Endothelial cell of umbilical vein (primary cell): Measurements from ENCODE around the gene PXT1. TPM values are rescaled to one million over a fixed set of nuclear protein-coding genes. Genes with fewer than 3 reads are reported as not detected.
A peak's percentile ranks its signal among the peaks of the same experiment; 100 is the strongest.

Experiments
- BruUV-seq: library from RNA; stranded (reverse); fragments of 400-500 nt; replicated peaks from 2 replicates; lab custom pipeline; 2021; lab: Mats Ljungman, UMichigan
- CTCF ChIA-PET: fragments of 300-600, 350-600 bp; sonication (Branson Sonifier 250); formaldehyde crosslinking; loops from one replicate; lab custom pipeline; 2021; ENCODE audit warnings: antibody characterized with exemption, inconsistent platforms; lab: Charles Lee
- POLR2A ChIA-PET: fragments of 300-600, 350-600 bp; sonication (Branson Sonifier 250); formaldehyde crosslinking; loops from one replicate; lab custom pipeline; 2021; ENCODE audit warnings: antibody characterized with exemption, inconsistent platforms; lab: Charles Lee
- DNase-seq: peaks from one replicate; pipeline ENCODE4 v3.0.0-alpha.2; 2011; ENCODE audit warnings: low read depth, low spot score
- FAIRE-seq: peaks from 2 replicates; lab custom pipeline; 2011; peaks lifted over from hg19 to GRCh38; lab: Jason Lieb, UNC
- H2AFZ ChIP-seq: 2 replicates; pipeline ENCODE4 v1.6.0; 2012; ENCODE audit warnings: low read depth, low read length, control low read depth, inconsistent platforms
- H3K27ac ChIP-seq: 2 replicates; pipeline ENCODE4 v1.5.1; 2011; ENCODE audit warnings: low read depth, mild to moderate bottlenecking, control low read depth, low read length, moderate library complexity; ENCODE audit not compliant: insufficient read depth
- H3K27me3 ChIP-seq, 2 experiments: 2 replicates each; pipeline versions ENCODE4 v1.6.0 to v1.6.1; 2011; ENCODE audit warnings: low read length in 2 of 2, mixed read lengths in 1 of 2; ENCODE audit not compliant: control insufficient read depth in 2 of 2, insufficient read depth in 2 of 2
- H3K36me3 ChIP-seq, 2 experiments: 2 replicates in 1 of 2; 3 replicates in 1 of 2; pipeline ENCODE4 v1.5.1; 2011; ENCODE audit warnings: low read length in 2 of 2, mild to moderate bottlenecking in 1 of 2, moderate library complexity in 1 of 2; ENCODE audit not compliant: control insufficient read depth in 2 of 2, insufficient read depth in 2 of 2; ENCODE audit errors: extremely low read depth in 1 of 2
- H3K4me1 ChIP-seq: 3 replicates; pipeline ENCODE4 v1.5.1; 2011; ENCODE audit warnings: mild to moderate bottlenecking, low read length; ENCODE audit not compliant: control insufficient read depth, insufficient read depth; ENCODE audit errors: extremely low read depth
- H3K4me2 ChIP-seq: 2 replicates; pipeline ENCODE4 v1.6.1; 2011; ENCODE audit warnings: low read length, control low read depth, mixed read lengths; ENCODE audit not compliant: insufficient read depth
- H3K4me3 ChIP-seq, 3 experiments: fragments of 200-600 bp in 1 of 3; sonication (generic), shearing (Covaris generic) in 1 of 3; replicated peaks in 1 of 3; 2 replicates each; pipeline ENCODE4 v1.5.1; 2011 to 2016; ENCODE audit warnings: control low read depth in 3 of 3, low read length in 3 of 3, mild to moderate bottlenecking in 2 of 3, inconsistent platforms in 1 of 3, low read depth in 1 of 3, moderate library complexity in 1 of 3; ENCODE audit not compliant: insufficient read depth in 1 of 3
- H3K79me2 ChIP-seq: 2 replicates; pipeline ENCODE4 v1.6.0; 2012; ENCODE audit warnings: low read length, inconsistent platforms; ENCODE audit not compliant: control insufficient read depth, insufficient read depth
- H3K9ac ChIP-seq: replicated peaks from 2 replicates; pipeline ENCODE3; 2011; ENCODE audit warnings: low read length, control low read depth; ENCODE audit not compliant: insufficient read depth; ENCODE audit errors: extremely low read depth
- H3K9me1 ChIP-seq: replicated peaks from 3 replicates; pipeline ENCODE4 v1.6.0; 2011; ENCODE audit warnings: mild to moderate bottlenecking, low read length; ENCODE audit not compliant: control insufficient read depth, insufficient read depth; ENCODE audit errors: extremely low read depth
- H3K9me3 ChIP-seq: replicated peaks from 2 replicates; pipeline ENCODE4 v1.5.1; 2012; ENCODE audit warnings: low read length, inconsistent platforms; ENCODE audit not compliant: control insufficient read depth, insufficient read depth
- H4K20me1 ChIP-seq: replicated peaks from 2 replicates; pipeline ENCODE3; 2011; ENCODE audit warnings: mild to moderate bottlenecking, low read length; ENCODE audit not compliant: control insufficient read depth, insufficient read depth; ENCODE audit errors: extremely low read depth
- CTCF ChIP-seq, 2 donors: IDR thresholded peaks; 1 replicate in 1 of 2; 2 replicates in 1 of 2; pipeline ENCODE4 v1.5.1; 2011; ENCODE audit warnings: low read length in 2 of 2, mild to moderate bottlenecking in 2 of 2, moderate library complexity in 2 of 2, control low read depth in 1 of 2, inconsistent platforms in 1 of 2, low read depth in 1 of 2; ENCODE audit not compliant: insufficient read depth in 1 of 2; ENCODE audit errors: extremely low read depth in 1 of 2
- EZH2 ChIP-seq: IDR thresholded peaks from 2 replicates; pipeline ENCODE4 v1.6.1; 2012; ENCODE audit warnings: borderline replicate concordance, low read depth, mild to moderate bottlenecking, moderate library complexity, low read length, inconsistent platforms; ENCODE audit not compliant: severe bottlenecking
- FOS ChIP-seq: IDR thresholded peaks from 2 replicates; pipeline ENCODE4 v1.6.1; 2011; ENCODE audit warnings: mild to moderate bottlenecking, low read length, moderate library complexity, borderline replicate concordance; ENCODE audit not compliant: insufficient read depth
- GATA2 ChIP-seq: IDR thresholded peaks from 2 replicates; pipeline ENCODE4 v1.7.0; 2011; ENCODE audit warnings: low read depth, mild to moderate bottlenecking, moderate library complexity, mixed read lengths, low read length; ENCODE audit not compliant: insufficient read length, insufficient read depth
- JUN ChIP-seq: IDR thresholded peaks from 2 replicates; pipeline ENCODE4 v1.6.1; 2011; ENCODE audit warnings: borderline replicate concordance, low read depth; ENCODE audit not compliant: insufficient read length, insufficient read depth
- MAX ChIP-seq: IDR thresholded peaks from 2 replicates; pipeline ENCODE4 v1.6.1; 2011; ENCODE audit not compliant: insufficient read depth, insufficient read length
- MYC ChIP-seq: IDR thresholded peaks from one replicate; pipeline ENCODE4 v1.6.1; 2011; ENCODE audit warnings: mild to moderate bottlenecking, low read depth, low read length
- POLR2A ChIP-seq: IDR thresholded peaks from 2 replicates; pipeline ENCODE4 v1.6.1; 2012; ENCODE audit warnings: low read depth, mild to moderate bottlenecking, control low read depth, low read length
- POLR2AphosphoS5 ChIP-seq: IDR thresholded peaks from 2 replicates; pipeline ENCODE4 v1.6.1; 2012; ENCODE audit warnings: low read depth, mild to moderate bottlenecking, control low read depth, low read length, moderate library complexity; ENCODE audit not compliant: insufficient read depth
- dilution Hi-C: fragments of 300-500 bp; cut with MboI; formaldehyde crosslinking; loops from one replicate; pipeline ENCODE4 v1.15.0; 2019; ENCODE audit warnings: low sequenced_read_pairs; ENCODE audit not compliant: extremely low pct_ligation_motif_present
- intact Hi-C: fragments of 100-400 bp; cut with micrococcal nuclease; formaldehyde crosslinking; loops from one replicate; pipeline ENCODE4 v1.10.0; 2022
- polyA plus RNA-seq, 4 experiments: library from polyadenylated mRNA; depleted of rRNA in 3 of 4; stranded (reverse) in 3 of 4; unstranded in 1 of 4; fragments of >200 nt; gene quantifications; 2 replicates each; pipeline versions ENCODE4 v1.2.1 to v1.2.3, GENCODE V29; 2011 to 2012; ENCODE audit warnings: missing spikeins in 1 of 4
- total RNA-seq: library from RNA; stranded (reverse); gene quantifications from 2 replicates; pipeline ENCODE4 v1.2.3, GENCODE V29; 2021

Gene PXT1
- total and polyA plus RNA-seq, 2 donors (not counting 3 experiments of a cell fraction or from before 2014, with no cell fraction given) = not detected

GRCh38 chr6:36349240-36349639 is 93.4 kb downstream of the PXT1 start:
- H3K27ac ChIP-seq = peak overlapping the region; percentile 98
- H2AFZ ChIP-seq = no peak overlapping the region
- CTCF ChIA-PET = interaction anchor here (1.5 to 13.2 kb wide), 5 partner anchors 8 to 47 kb away, joined by 4 to 373 read pairs (median 22); no protein-coding TSS in a partner anchor
- BruUV-seq = no TSS peak
- peaks cover 31% of the 10 kb centered on the region for H3K4me1 ChIP-seq
- H3K9me3 ChIP-seq = no peaks in the 10 kb centered on the region
- peak overlapping the region; percentile 42 for H3K9ac ChIP-seq
- H3K4me2 ChIP-seq = no peak overlapping the region
- H3K36me3 ChIP-seq = no peaks in the 10 kb centered on the region
- POLR2A ChIA-PET = no interaction called here
- dilution Hi-C loops (no loop called here), intact Hi-C loops (no loop called here)
- DNase-seq (no peak), FAIRE-seq (no peak)
- no peak overlapping the region for H3K4me3 ChIP-seq
- H3K27me3 ChIP-seq = peaks cover 0 to 20% of the 10 kb centered on the region in 2 experiments
- H4K20me1 ChIP-seq = no peaks in the 10 kb centered on the region
- H3K9me1 ChIP-seq = no peaks in the 10 kb centered on the region
- no peaks in the 10 kb centered on the region for H3K79me2 ChIP-seq
- TF ChIP-seq MYC (no peak), MAX (no peak), FOS (no peak), POLR2A (no peak), GATA2 (no peak), EZH2 (no peak), CTCF (IDR thresholded peaks at IDR 0.05; ENCODE audit: extremely low read depth in 1 of 2, insufficient read depth in 1 of 2, low read depth in 1 of 2, low read length in 2 of 2) (no peak), JUN (no peak), POLR2AphosphoS5 (no peak)
